Measurements from ENCODE around the gene DCK. TPM values are rescaled to one million over a fixed set of nuclear protein-coding genes. Genes with fewer than 3 reads are reported as not detected.
"Not testable (repeated sequence)": the region's sequence is repeated elsewhere in the genome, so short reads cannot be mapped to it uniquely, and the experiment has no call there.

The DCK gene
- total RNA-seq, 1 donor from 2014 or later = 10.8 TPM

- Mint-ChIP-seq H3K4me1 (ENCODE audit: low read depth, unreplicated experiment) (peaks cover 2% of the 10 kb centered on the region), H3K27me3 (ENCODE audit: unreplicated experiment) (no peaks in the 10 kb centered on the region), H3K4me3 (ENCODE audit: unreplicated experiment) (no peak overlapping the region), H3K36me3 (ENCODE audit: unreplicated experiment) (peaks cover 18% of the 10 kb centered on the region), H3K27ac (ENCODE audit: unreplicated experiment) (no peak overlapping the region), H3K9me3 (ENCODE audit: unreplicated experiment) (peaks cover 6% of the 10 kb centered on the region)
- no peak for TF ChIP-seq CTCF (IDR thresholded peaks at IDR 0.05; ENCODE audit: partially characterized antibody, unreplicated experiment)
- DNase-seq = no peak
Observed at GRCh38 chr4:70997036-70997435, 3.6 kb downstream of the DCK start.

GRCh38 chr4:70997546-70997945 is 4.1 kb downstream of the DCK start:
- peaks cover 22% of the 10 kb centered on the region for H3K36me3 Mint-ChIP-seq (ENCODE audit: unreplicated experiment)
- no peak for DNase-seq
- no peak for TF ChIP-seq CTCF (IDR thresholded peaks at IDR 0.05; ENCODE audit: partially characterized antibody, unreplicated experiment)
- H3K9me3 Mint-ChIP-seq (ENCODE audit: unreplicated experiment) = peaks cover 5% of the 10 kb centered on the region
- no peak overlapping the region for H3K4me3 Mint-ChIP-seq (ENCODE audit: unreplicated experiment)
- peaks cover 2% of the 10 kb centered on the region for H3K4me1 Mint-ChIP-seq (ENCODE audit: low read depth, unreplicated experiment)
- no peak overlapping the region for H3K27ac Mint-ChIP-seq (ENCODE audit: unreplicated experiment)
- H3K27me3 Mint-ChIP-seq (ENCODE audit: unreplicated experiment) = no peaks in the 10 kb centered on the region

GRCh38 chr4:70999639-71000038 is 6.2 kb downstream of the DCK start:
- not testable (repeated sequence) for H3K9me3 Mint-ChIP-seq (ENCODE audit: unreplicated experiment); H3K4me3 Mint-ChIP-seq (ENCODE audit: unreplicated experiment); H3K27ac Mint-ChIP-seq (ENCODE audit: unreplicated experiment); H3K4me1 Mint-ChIP-seq (ENCODE audit: low read depth, unreplicated experiment); DNase-seq; H3K27me3 Mint-ChIP-seq (ENCODE audit: unreplicated experiment)
- H3K36me3 Mint-ChIP-seq (ENCODE audit: unreplicated experiment) = peaks cover 25% of the 10 kb centered on the region

- H3K4me1 Mint-ChIP-seq (ENCODE audit: low read depth, unreplicated experiment); H3K4me3 Mint-ChIP-seq (ENCODE audit: unreplicated experiment); H3K27ac Mint-ChIP-seq (ENCODE audit: unreplicated experiment); H3K9me3 Mint-ChIP-seq (ENCODE audit: unreplicated experiment); DNase-seq; H3K27me3 Mint-ChIP-seq (ENCODE audit: unreplicated experiment): not testable (repeated sequence)
- H3K36me3 Mint-ChIP-seq (ENCODE audit: unreplicated experiment) = peaks cover 25% of the 10 kb centered on the region
Observed at GRCh38 chr4:71001363-71001762, 7.9 kb downstream of the DCK start.

- peaks cover 14% of the 10 kb centered on the region for H3K4me1 Mint-ChIP-seq (ENCODE audit: low read depth, unreplicated experiment)
- peaks cover 1% of the 10 kb centered on the region for H3K27me3 Mint-ChIP-seq (ENCODE audit: unreplicated experiment)
- no peak for TF ChIP-seq CTCF (IDR thresholded peaks at IDR 0.05; ENCODE audit: partially characterized antibody, unreplicated experiment)
- H3K27ac Mint-ChIP-seq (ENCODE audit: unreplicated experiment) = peak overlapping the region; percentile 56
- H3K36me3 Mint-ChIP-seq (ENCODE audit: unreplicated experiment) = peaks cover 22% of the 10 kb centered on the region
- peak; percentile 36 for DNase-seq
- peaks cover 1% of the 10 kb centered on the region for H3K9me3 Mint-ChIP-seq (ENCODE audit: unreplicated experiment)
- peak overlapping the region; percentile 59 for H3K4me3 Mint-ChIP-seq (ENCODE audit: unreplicated experiment)
Observed at GRCh38 chr4:71004281-71004851, 10.9 kb downstream of the DCK start.

- H3K36me3 Mint-ChIP-seq (ENCODE audit: unreplicated experiment) = peaks cover 22% of the 10 kb centered on the region
- not testable (repeated sequence) for H3K27me3 Mint-ChIP-seq (ENCODE audit: unreplicated experiment); DNase-seq; H3K4me3 Mint-ChIP-seq (ENCODE audit: unreplicated experiment); H3K9me3 Mint-ChIP-seq (ENCODE audit: unreplicated experiment); H3K27ac Mint-ChIP-seq (ENCODE audit: unreplicated experiment)
- H3K4me1 Mint-ChIP-seq (ENCODE audit: low read depth, unreplicated experiment) = peaks cover 16% of the 10 kb centered on the region
Observed at GRCh38 chr4:71005025-71005424, 11.6 kb downstream of the DCK start.
